Dedifferentiated amniotic fluid mesenchymal stem cell (primary cell): ENCODE data around the gene C14orf180.
"Not testable (repeated sequence)": the region's sequence is repeated elsewhere in the genome, so short reads cannot be mapped to it uniquely, and the experiment has no call there.

Experiments used
- DNase-seq: peaks from one replicate; pipeline ENCODE4 v3.0.0-alpha.2; 2016; ENCODE audit errors: extremely low spot score

The C14orf180 gene

GRCh38 chr14:104578321-104578720 lies 1.2 kb upstream of the C14orf180 start:
- DNase-seq = no peak

GRCh38 chr14:104579939-104580338 lies 375 bp downstream of the C14orf180 start:
- DNase-seq = not testable (repeated sequence)

DNA sequence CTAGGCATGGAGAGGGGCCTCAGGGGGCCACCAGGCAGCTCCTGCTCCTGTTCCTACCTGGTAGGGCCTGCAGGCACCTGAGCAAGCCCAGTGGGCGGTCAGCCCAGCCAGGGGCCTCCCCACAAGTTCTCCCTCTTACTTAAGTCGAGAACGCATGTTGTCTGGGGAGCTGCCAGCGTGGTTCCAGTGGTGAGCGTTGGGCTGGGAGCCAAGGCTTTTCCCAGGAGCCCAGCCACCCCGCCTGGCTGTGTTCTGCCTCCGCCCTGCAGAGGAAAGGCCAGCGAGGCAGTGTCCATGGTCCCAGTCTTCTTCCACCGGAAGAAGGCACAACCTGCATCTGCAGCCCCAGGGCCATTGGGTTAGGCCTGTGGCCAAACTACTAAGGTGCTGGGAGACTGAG lies 1.4 kb downstream of the C14orf180 start:
- no peak for DNase-seq

GRCh38 chr14:104581521-104581920 lies 2.0 kb downstream of the C14orf180 start:
- DNase-seq = no peak

- no peak for DNase-seq
These were observed 2.4 kb downstream of the C14orf180 start for GRCh38 chr14:104582005-104582404.

DNA sequence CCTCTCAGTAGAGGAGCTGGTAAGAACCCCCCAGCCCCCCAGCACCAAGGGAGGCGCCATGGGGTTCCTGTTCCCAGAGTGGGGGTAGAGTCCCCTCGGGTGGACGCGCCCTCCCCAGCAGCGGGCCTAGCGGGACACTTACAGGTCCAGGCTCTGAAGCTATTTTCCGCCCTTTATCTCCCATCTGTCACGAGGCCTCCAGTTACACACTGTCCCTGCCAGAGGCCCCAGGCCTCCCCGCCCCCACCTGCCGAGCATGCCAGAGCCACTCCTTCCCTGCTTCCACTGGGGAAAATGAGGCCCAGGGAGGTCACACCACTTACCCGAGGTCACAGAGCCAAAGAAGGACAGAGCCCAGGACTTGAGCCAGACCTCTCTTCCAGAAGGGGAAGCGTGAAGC lies 3.1 kb downstream of the C14orf180 start:
- no peak for DNase-seq

GRCh38 chr14:104583424-104584306 lies 4.1 kb downstream of the C14orf180 start:
- no peak for DNase-seq

DNA sequence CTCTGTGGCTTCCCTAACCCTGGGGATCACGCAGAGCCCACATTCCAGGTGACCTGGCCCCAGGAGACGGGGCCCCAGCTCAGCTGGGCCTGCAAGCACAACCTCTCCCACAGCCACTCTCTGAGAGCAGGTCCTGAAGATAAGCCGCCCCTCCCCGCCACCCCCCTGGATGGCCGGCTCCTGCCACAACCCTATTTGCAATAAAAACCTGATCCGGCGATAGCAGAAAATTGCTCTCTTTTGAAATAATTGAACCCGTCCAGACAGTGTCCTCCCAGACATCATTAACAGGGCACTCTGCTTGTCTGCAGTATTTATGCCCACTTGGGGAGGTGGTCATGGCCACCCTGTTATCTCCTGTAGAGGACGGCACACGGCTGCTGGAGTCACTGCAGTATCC lies 5.0 kb downstream of the C14orf180 start:
- no peak for DNase-seq

- DNase-seq = no peak
These were observed 6.6 kb downstream of the C14orf180 start for GRCh38 chr14:104585966-104586697.

- DNase-seq = no peak
These were observed 7.5 kb downstream of the C14orf180 start for GRCh38 chr14:104586832-104587620.

DNA sequence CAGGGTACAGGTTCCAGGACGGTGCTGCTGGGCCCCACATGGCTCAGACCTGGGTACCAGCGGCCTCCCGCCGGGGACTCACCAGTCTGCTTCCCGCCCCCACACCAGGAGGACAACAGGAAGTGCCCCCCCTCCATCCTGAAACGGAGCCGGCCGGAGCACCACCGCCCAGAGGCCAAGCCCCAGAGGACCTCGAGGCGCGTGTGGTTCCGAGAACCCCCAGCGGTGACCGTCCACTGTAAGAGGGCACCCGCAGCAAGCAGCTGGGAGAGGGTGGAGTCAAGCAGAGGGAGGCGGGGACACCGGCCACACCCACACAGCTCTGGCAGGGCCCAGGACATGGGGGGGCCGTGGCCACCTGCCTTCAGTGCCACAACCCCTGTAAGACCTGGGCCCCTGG lies 8.1 kb downstream of the C14orf180 start:
- DNase-seq = no peak

GRCh38 chr14:104588066-104588857 lies 8.7 kb downstream of the C14orf180 start:
- no peak for DNase-seq

- no peak for DNase-seq
These were observed 10.0 kb downstream of the C14orf180 start for GRCh38 chr14:104589338-104590195.

DNA sequence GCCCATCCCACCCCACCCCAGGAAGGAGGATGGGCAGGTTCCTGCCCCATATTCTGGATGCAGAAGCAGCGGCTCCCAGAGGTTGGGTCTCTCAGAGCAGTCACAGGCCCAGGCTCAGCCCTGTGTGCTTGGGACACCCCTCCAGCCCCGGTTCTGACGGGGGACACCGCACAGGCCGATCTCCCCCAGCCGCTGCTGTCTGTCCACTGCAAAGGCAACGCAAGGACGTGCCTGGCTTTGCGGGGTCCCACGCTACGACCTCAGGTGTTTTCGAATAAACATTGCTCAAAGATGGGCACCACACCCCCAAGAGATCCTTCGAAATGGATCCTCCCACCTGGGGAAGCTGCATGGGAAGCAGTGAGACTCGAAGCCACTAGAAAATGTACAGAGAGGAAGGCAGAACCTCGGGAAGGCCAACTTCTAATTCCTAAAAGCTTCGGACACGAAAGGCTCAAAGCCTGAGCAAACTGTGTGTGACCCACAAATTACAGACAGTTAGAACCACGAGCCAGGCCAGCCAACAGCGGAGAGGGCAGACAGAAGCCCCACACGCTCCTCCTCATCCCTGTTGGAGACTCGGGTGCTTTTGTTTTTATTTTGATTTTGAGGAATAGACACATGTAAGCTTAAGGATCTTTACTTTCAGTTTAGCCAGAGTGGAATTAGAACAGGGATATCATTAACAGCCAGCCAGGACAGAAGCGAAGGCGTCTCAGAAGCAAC lies 10.8 kb downstream of the C14orf180 start:
- DNase-seq = no peak

- no peak for DNase-seq
These were observed 11.5 kb downstream of the C14orf180 start for GRCh38 chr14:104591031-104591430.

DNA sequence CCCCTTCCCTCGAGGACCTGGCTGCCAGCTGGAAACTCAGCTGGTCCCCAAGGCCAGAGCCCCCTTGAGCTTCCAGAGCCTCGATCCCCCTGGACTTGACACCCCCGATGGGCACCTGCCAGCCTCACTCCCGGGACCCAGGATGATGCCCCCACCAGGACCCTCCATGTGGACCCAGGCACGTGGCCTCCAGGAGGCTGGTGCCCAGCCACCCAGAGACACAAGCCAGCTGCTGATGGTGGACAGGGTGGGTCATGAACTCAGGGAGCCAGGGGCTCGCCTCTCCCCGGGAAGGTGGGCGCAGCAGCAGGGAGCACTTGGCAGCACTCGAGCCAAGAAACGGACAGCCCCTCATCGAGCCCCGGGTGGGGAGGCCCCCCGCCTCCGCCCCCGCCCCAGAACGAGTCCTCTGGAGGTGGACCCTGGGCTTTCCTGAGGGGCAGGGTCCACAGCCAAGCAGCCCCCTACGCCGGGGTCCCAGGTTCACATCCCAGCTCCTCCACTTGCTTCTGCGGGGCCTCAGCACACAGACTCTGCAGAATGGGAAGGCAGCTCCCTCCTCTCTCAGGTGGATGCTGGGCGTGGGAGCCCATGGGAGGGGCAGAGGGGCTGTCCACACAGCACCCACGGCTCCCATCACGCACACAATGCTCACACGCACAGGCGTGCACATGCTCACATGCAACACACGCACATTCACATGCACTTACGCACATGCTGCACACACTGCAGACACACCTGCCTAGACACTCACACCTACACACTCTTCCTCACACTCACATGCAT lies 12.1 kb downstream of the C14orf180 start:
- DNase-seq = no peak

DNA sequence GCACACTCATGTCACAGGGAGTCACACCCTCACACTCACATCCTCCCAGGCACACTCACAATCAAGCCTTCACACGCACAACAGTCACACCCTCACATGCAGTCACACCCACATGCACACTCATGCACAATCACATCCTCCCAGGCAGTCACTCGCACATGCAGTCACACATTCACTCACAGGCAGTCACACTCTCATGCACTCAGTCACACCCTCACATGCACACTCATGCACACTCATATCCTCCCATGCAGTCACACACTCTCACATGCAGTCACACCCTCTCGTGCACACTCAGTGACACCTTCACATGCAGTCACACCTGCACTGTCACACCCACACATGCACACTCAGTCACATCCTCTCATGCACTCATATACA lies 12.7 kb downstream of the C14orf180 start:
- no peak for DNase-seq

- no peak for DNase-seq
These were observed 13.2 kb downstream of the C14orf180 start for GRCh38 chr14:104592785-104593184.

- no peak for DNase-seq
These were observed 13.7 kb downstream of the C14orf180 start for GRCh38 chr14:104593241-104593701.
